GM12878 (cell line): ENCODE results near the gene TMEM150B. TPM values are rescaled to one million over a fixed set of nuclear protein-coding genes. Genes with fewer than 3 reads are reported as not detected.

ENCODE experiments used
- ASH2L ChIP-seq: fragments of 300-600, 200-600 bp; sonication (generic); IDR thresholded peaks from 2 replicates; pipeline ENCODE4 v1.6.1; 2017; ENCODE audit warnings: low read depth, mild to moderate bottlenecking, borderline replicate concordance
- IKZF2 ChIP-seq, 2 experiments: fragments of 450-650 bp; IDR thresholded peaks; 2 replicates each; pipeline ENCODE4 v1.6.1; 2017; ENCODE audit warnings: mild to moderate bottlenecking in 2 of 2, moderate library complexity in 2 of 2
- KAT2A ChIP-seq: conservative IDR thresholded peaks from 2 replicates; pipeline ENCODE4 v1.6.1; 2011; ENCODE audit warnings: low read depth, low read length; ENCODE audit not compliant: control insufficient read depth
- POLR2AphosphoS2 ChIP-seq: IDR thresholded peaks from 2 replicates; pipeline ENCODE4 v1.6.1; 2011; ENCODE audit warnings: low read depth, mild to moderate bottlenecking, low read length, improper control_type of control experiment, moderate library complexity
- RAD51 ChIP-seq: fragments of 450-650 bp; IDR thresholded peaks from 2 replicates; pipeline ENCODE4 v1.6.1; 2016; ENCODE audit warnings: moderate library complexity, mild to moderate bottlenecking, inconsistent platforms
- RFX5 ChIP-seq: IDR thresholded peaks from 2 replicates; pipeline ENCODE4 v1.6.1; 2011; ENCODE audit warnings: low read depth, low read length, improper control_type of control experiment
- SMC3 ChIP-seq: IDR thresholded peaks from 2 replicates; pipeline ENCODE4 v1.6.1; 2011; ENCODE audit warnings: low read length, improper control_type of control experiment, borderline replicate concordance
- SUPT20H ChIP-seq: IDR thresholded peaks from 2 replicates; pipeline ENCODE4 v1.6.1; 2011; ENCODE audit warnings: low read depth, mild to moderate bottlenecking, low read length, moderate library complexity, borderline replicate concordance; ENCODE audit not compliant: control insufficient read depth
- TCF3 ChIP-seq: IDR thresholded peaks from 2 replicates; pipeline ENCODE4 v1.6.1; 2012; ENCODE audit warnings: low read depth, mild to moderate bottlenecking, low read length, borderline replicate concordance; ENCODE audit not compliant: insufficient read depth
- ZNF384 ChIP-seq: IDR thresholded peaks from 2 replicates; pipeline ENCODE4 v1.6.1; 2012; ENCODE audit warnings: low read depth, mild to moderate bottlenecking, low read length, improper control_type of control experiment, borderline replicate concordance
- polyA plus RNA-seq, 11 experiments: library from polyadenylated mRNA; depleted of rRNA in 4 of 11; unstranded in 6 of 11; stranded (reverse) in 5 of 11; fragments of >200 nt; fragmentation: Nextera tagmentation in 4 of 11; fragmentation: Illumina TruSeq in 1 of 11; extraction: Ambion mirVana in 4 of 11; extraction: Trizol in 1 of 11; gene quantifications; 1 replicate in 1 of 11; 2 replicates in 10 of 11; pipeline versions ENCODE4 v1.2.1 to v1.2.3, GENCODE V29; 2011 to 2016; ENCODE audit warnings: inconsistent platforms in 2 of 11, missing spikeins in 2 of 11, low read depth in 1 of 11
- total RNA-seq, 4 experiments: library from RNA; depleted of rRNA in 3 of 4; stranded (reverse); fragments of >200 nt in 3 of 4; fragmentation: Illumina TruSeq in 1 of 4; extraction: Trizol in 1 of 4; gene quantifications; 2 replicates each; pipeline versions ENCODE4 v1.2.1 to v1.2.3, GENCODE V29; 2013 to 2021
- TF ChIP-seq, protein P1 (sequence below): fragments of 450-650 bp; IDR thresholded peaks from 2 replicates; pipeline ENCODE4 v1.6.1; 2018; ENCODE audit warnings: mild to moderate bottlenecking, low read depth, moderate library complexity; ENCODE audit not compliant: partially characterized antibody
- TF ChIP-seq, protein P2 (sequence below): IDR thresholded peaks from 2 replicates; pipeline ENCODE4 v1.6.1; 2011; ENCODE audit warnings: mild to moderate bottlenecking, low read depth, low read length, moderate library complexity; ENCODE audit not compliant: insufficient replicate concordance
- TF ChIP-seq, protein P3 (sequence below): IDR thresholded peaks from 2 replicates; pipeline ENCODE4 v1.6.1; 2011; ENCODE audit warnings: low read depth, low read length, improper control_type of control experiment, borderline replicate concordance
- TF ChIP-seq, protein P4 (sequence below): fragments of 450-650 bp; formaldehyde crosslinking; IDR thresholded peaks from 2 replicates; pipeline ENCODE4 v1.4.0; 2022; ENCODE audit warnings: mild to moderate bottlenecking, moderate library complexity
- TF ChIP-seq, protein P5 (sequence below): IDR thresholded peaks from 2 replicates; pipeline ENCODE4 v1.6.1; 2011; ENCODE audit warnings: borderline replicate concordance, low read depth, mild to moderate bottlenecking, moderate library complexity, mixed read lengths, low read length; ENCODE audit not compliant: insufficient read depth; ENCODE audit errors: extremely low read length
- TF ChIP-seq, protein P6 (sequence below): fragments of 450-650 bp; IDR thresholded peaks from 2 replicates; pipeline ENCODE4 v1.6.1; 2017; ENCODE audit warnings: low read depth, mild to moderate bottlenecking, moderate library complexity

TMEM150B gene
- total and polyA plus RNA-seq, 10 of the 15 experiments (the other 5 are each of a cell fraction or from before 2014, with no cell fraction given), result 0.09 to 0.23 (median 0.18) TPM; not detected in 6

DNA sequence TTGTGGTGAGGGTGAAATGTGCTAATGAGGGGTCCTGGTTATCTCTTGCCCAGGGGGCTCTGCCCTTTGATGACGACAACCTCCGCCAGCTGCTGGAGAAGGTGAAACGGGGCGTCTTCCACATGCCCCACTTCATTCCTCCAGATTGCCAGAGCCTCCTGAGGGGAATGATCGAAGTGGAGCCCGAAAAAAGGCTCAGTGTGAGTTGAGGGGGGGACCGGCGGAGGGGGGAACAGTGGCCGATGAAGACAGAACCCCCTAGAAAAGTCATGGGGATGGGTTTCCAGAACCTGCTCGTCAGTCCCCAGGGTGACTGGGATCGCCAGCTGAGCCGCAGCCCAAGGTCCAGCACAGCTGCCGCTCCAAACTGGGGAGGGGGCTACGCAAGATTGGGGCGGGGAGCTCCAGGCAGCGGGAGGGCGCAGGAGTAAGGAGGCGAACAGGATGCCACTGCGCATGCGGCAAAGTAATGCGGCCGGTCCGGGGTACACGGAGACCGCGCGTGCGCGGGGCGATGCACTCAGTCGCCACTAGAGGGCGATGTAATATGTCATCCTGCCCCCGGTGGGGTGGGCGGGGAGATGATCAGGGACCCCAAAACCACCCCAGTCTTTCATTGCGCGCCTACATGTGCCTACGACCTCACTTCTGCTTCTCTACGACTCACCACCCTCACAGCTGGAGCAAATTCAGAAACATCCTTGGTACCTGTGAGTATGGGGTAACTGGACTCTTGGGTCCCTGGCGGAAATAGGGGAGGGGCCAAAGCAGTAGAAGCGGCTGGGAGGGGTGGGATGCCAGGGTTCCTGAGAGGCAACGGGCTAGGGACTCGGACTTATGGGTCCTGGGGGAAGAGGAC, 23.5 kb downstream of the TMEM150B start (continued):
- TF ChIP-seq, protein P1, sequence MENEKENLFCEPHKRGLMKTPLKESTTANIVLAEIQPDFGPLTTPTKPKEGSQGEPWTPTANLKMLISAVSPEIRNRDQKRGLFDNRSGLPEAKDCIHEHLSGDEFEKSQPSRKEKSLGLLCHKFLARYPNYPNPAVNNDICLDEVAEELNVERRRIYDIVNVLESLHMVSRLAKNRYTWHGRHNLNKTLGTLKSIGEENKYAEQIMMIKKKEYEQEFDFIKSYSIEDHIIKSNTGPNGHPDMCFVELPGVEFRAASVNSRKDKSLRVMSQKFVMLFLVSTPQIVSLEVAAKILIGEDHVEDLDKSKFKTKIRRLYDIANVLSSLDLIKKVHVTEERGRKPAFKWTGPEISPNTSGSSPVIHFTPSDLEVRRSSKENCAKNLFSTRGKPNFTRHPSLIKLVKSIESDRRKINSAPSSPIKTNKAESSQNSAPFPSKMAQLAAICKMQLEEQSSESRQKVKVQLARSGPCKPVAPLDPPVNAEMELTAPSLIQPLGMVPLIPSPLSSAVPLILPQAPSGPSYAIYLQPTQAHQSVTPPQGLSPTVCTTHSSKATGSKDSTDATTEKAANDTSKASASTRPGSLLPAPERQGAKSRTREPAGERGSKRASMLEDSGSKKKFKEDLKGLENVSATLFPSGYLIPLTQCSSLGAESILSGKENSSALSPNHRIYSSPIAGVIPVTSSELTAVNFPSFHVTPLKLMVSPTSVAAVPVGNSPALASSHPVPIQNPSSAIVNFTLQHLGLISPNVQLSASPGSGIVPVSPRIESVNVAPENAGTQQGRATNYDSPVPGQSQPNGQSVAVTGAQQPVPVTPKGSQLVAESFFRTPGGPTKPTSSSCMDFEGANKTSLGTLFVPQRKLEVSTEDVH, result no peak
- TF ChIP-seq, protein P2, sequence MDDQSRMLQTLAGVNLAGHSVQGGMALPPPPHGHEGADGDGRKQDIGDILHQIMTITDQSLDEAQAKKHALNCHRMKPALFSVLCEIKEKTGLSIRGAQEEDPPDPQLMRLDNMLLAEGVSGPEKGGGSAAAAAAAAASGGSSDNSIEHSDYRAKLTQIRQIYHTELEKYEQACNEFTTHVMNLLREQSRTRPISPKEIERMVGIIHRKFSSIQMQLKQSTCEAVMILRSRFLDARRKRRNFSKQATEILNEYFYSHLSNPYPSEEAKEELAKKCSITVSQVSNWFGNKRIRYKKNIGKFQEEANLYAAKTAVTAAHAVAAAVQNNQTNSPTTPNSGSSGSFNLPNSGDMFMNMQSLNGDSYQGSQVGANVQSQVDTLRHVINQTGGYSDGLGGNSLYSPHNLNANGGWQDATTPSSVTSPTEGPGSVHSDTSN, result no peak
- TF ChIP-seq, protein P3, sequence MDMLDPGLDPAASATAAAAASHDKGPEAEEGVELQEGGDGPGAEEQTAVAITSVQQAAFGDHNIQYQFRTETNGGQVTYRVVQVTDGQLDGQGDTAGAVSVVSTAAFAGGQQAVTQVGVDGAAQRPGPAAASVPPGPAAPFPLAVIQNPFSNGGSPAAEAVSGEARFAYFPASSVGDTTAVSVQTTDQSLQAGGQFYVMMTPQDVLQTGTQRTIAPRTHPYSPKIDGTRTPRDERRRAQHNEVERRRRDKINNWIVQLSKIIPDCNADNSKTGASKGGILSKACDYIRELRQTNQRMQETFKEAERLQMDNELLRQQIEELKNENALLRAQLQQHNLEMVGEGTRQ, result no peak
- TF ChIP-seq RFX5 (no peak), SMC3 (peak; percentile 62), SUPT20H (no peak), TCF3 (no peak), ZNF384 (no peak), RAD51 (no peak), POLR2AphosphoS2 (no peak), KAT2A (no peak), IKZF2 (IDR thresholded peaks at IDR 0.05) (no peak), ASH2L (no peak)
- TF ChIP-seq, protein P4, sequence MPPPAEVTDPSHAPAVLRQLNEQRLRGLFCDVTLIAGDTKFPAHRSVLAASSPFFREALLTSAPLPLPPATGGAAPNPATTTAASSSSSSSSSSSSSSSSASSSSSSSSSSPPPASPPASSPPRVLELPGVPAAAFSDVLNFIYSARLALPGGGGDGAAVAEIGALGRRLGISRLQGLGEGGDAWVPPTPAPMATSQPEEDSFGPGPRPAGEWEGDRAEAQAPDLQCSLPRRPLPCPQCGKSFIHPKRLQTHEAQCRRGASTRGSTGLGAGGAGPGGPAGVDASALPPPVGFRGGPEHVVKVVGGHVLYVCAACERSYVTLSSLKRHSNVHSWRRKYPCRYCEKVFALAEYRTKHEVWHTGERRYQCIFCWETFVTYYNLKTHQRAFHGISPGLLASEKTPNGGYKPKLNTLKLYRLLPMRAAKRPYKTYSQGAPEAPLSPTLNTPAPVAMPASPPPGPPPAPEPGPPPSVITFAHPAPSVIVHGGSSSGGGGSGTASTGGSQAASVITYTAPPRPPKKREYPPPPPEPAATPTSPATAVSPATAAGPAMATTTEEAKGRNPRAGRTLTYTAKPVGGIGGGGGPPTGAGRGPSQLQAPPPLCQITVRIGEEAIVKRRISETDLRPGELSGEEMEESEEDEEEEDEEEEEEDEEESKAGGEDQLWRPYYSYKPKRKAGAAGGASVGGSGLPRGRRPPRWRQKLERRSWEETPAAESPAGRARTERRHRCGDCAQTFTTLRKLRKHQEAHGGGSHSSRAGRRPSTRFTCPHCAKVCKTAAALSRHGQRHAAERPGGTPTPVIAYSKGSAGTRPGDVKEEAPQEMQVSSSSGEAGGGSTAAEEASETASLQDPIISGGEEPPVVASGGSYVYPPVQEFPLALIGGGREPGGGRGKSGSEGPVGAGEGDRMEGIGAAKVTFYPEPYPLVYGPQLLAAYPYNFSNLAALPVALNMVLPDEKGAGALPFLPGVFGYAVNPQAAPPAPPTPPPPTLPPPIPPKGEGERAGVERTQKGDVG (CRISPR knock-in tag), result no peak
- TF ChIP-seq, protein P5, sequence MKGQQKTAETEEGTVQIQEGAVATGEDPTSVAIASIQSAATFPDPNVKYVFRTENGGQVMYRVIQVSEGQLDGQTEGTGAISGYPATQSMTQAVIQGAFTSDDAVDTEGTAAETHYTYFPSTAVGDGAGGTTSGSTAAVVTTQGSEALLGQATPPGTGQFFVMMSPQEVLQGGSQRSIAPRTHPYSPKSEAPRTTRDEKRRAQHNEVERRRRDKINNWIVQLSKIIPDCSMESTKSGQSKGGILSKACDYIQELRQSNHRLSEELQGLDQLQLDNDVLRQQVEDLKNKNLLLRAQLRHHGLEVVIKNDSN, result no peak
- TF ChIP-seq, protein P6, sequence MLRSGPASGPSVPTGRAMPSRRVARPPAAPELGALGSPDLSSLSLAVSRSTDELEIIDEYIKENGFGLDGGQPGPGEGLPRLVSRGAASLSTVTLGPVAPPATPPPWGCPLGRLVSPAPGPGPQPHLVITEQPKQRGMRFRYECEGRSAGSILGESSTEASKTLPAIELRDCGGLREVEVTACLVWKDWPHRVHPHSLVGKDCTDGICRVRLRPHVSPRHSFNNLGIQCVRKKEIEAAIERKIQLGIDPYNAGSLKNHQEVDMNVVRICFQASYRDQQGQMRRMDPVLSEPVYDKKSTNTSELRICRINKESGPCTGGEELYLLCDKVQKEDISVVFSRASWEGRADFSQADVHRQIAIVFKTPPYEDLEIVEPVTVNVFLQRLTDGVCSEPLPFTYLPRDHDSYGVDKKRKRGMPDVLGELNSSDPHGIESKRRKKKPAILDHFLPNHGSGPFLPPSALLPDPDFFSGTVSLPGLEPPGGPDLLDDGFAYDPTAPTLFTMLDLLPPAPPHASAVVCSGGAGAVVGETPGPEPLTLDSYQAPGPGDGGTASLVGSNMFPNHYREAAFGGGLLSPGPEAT, result no peak
